Measurements from ENCODE around the gene DPPA3. TPM values are rescaled to one million over a fixed set of nuclear protein-coding genes. Genes with fewer than 3 reads are reported as not detected.
"Not testable (repeated sequence)": the region's sequence is repeated elsewhere in the genome, so short reads cannot be mapped to it uniquely, and the experiment has no call there.

The DPPA3 gene
- total and polyA plus RNA-seq, 2 of the 8 experiments (the other 6 are each of a cell fraction or from before 2014, with no cell fraction given) = 0.30 to 1.2 TPM

GRCh38 chr12:7751941-7752922, 41.0 kb downstream of the DPPA3 start:
- not testable (repeated sequence) for H3K27me3 ChIP-seq (replicated peaks in 1 of 4; ENCODE audit: control insufficient read depth in 3 of 4, extremely low read depth in 1 of 4, insufficient read depth in 3 of 4, low read length in 3 of 4); H3K79me1 ChIP-seq (ENCODE audit: low read depth, low read length); FAIRE-seq; H4K91ac ChIP-seq (replicated peaks; ENCODE audit: insufficient read length, low read length); H2BK15ac ChIP-seq (ENCODE audit: low read length); H3K9me3 ChIP-seq (ENCODE audit: insufficient read depth in 2 of 2, low read depth in 1 of 2, low read length in 1 of 2); H4K20me1 ChIP-seq (replicated peaks in 1 of 2; ENCODE audit: control insufficient read depth in 1 of 2, insufficient read depth in 2 of 2, low read length in 2 of 2); H3K4me1 ChIP-seq (replicated peaks in 1 of 4; ENCODE audit: control insufficient read depth in 3 of 4, insufficient read depth in 4 of 4, low read length in 3 of 4); H2BK5ac ChIP-seq (ENCODE audit: low read depth, low read length); H2BK120ac ChIP-seq (replicated peaks; ENCODE audit: low read depth, low read length); H3K9ac ChIP-seq (replicated peaks in 1 of 4; ENCODE audit: extremely low read depth in 1 of 4, low read depth in 3 of 4, low read length in 3 of 4); H3K4me3 ChIP-seq (ENCODE audit: extremely low read depth in 1 of 4, insufficient read depth in 2 of 4, low read depth in 3 of 4, low read length in 4 of 4); H3K36me3 ChIP-seq (ENCODE audit: control insufficient read depth in 2 of 4, insufficient read depth in 4 of 4, low read length in 3 of 4); H2BK12ac ChIP-seq (ENCODE audit: low read depth, low read length); H3K79me2 ChIP-seq (ENCODE audit: control insufficient read depth in 1 of 2, insufficient read depth in 2 of 2, low read length in 2 of 2); H3K23me2 ChIP-seq (ENCODE audit: low read depth, low read length); H3K27ac ChIP-seq (ENCODE audit: low read depth, low read length); H3K23ac ChIP-seq (ENCODE audit: insufficient read length); H3K4ac ChIP-seq (replicated peaks; ENCODE audit: insufficient read length, low read depth, low read length); H2AK5ac ChIP-seq (ENCODE audit: low read depth, low read length); H2AFZ ChIP-seq (ENCODE audit: low read length); DNase-seq (ENCODE audit: low read depth in 1 of 2, low spot score in 2 of 2); H3K56ac ChIP-seq (replicated peaks; ENCODE audit: insufficient read length, low read depth, low read length); H4K5ac ChIP-seq (ENCODE audit: insufficient read length, low read depth, low read length); H3K14ac ChIP-seq (ENCODE audit: insufficient read length); H3K4me2 ChIP-seq (ENCODE audit: insufficient read depth in 1 of 2, low read depth in 2 of 2, low read length in 2 of 2); H3K18ac ChIP-seq (ENCODE audit: extremely low read depth, low read length)
- WGBS, 2 experiments (ENCODE audit: extremely low coverage in 1 of 2, insufficient coverage in 1 of 2, insufficient read length in 1 of 2, insufficient replicate concordance in 2 of 2, low coverage in 1 of 2, low lambda C conversion rate in 2 of 2, missing lambda C conversion rate in 1 of 2) = 95% methylated on average over 33 of the region's 48 CpGs; no CpG with 5 or more reads in 1 of the 2 experiments
- Histone ChIP-seq H4K8ac (ENCODE audit: extremely low read depth, insufficient read depth, low read length) (peak overlapping the region; percentile 35), H2BK20ac (ENCODE audit: low read length) (peak overlapping the region; percentile 61; the same call in 1 of the 2 replicates)
- ChIA-PET POLR2A (ENCODE audit: partially characterized antibody) (interaction anchor here (0.5 to 1.5 kb wide), 4 partner anchors 16 to 53 kb away, joined by 3 to 4 read pairs (median 4); no protein-coding TSS in a partner anchor), CTCF (ENCODE audit: partially characterized antibody) (interaction anchor here (0.6 to 3.1 kb wide), 7 partner anchors 11 to 76 kb away, joined by 3 to 10 read pairs (median 3); partner anchors contain the start of gene NANOG)
